ENCODE measurements around the gene ALG9. TPM values are rescaled to one million over a fixed set of nuclear protein-coding genes. Genes with fewer than 3 reads are reported as not detected.
"Not testable (repeated sequence)": the region's sequence is repeated elsewhere in the genome, so short reads cannot be mapped to it uniquely, and the experiment has no call there.

The ALG9 gene
- total and polyA plus RNA-seq, 2 donors (not counting 3 experiments of a cell fraction or from before 2014, with no cell fraction given): 29.1 to 29.4 TPM

DNA sequence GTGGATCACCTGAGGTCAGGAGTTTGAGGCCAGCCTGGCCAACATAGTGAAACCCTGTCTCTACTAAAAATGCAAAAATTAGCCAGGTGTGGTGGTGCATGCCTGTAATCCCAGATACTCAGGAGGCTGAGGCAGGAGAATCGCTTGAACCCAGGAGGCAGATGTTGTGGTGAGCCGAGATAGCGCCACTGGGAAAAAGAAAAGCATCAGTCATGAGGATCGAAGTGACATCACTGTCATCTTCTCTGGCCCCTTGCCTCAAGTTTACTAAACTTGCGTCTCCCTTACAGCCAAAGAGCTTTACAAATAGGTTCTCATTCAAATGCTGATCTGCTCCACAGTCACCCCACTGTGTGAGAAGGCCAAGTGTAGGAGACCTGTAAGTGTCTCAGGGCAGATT lies 100.2 kb downstream of the ALG9 start:
- H3K27me3 ChIP-seq (ENCODE audit: control insufficient read depth in 2 of 2, insufficient read depth in 2 of 2, low read length in 2 of 2); H2AFZ ChIP-seq (ENCODE audit: low read depth, low read length); DNase-seq (ENCODE audit: low read depth, low spot score); H3K79me2 ChIP-seq (ENCODE audit: control insufficient read depth, insufficient read depth, low read length); H3K36me3 ChIP-seq (ENCODE audit: control insufficient read depth in 2 of 2, extremely low read depth in 1 of 2, insufficient read depth in 2 of 2, low read length in 2 of 2); H3K9me1 ChIP-seq (replicated peaks; ENCODE audit: control insufficient read depth, extremely low read depth, insufficient read depth, low read length); H4K20me1 ChIP-seq (replicated peaks; ENCODE audit: control insufficient read depth, extremely low read depth, insufficient read depth, low read length); H3K9me3 ChIP-seq (replicated peaks; ENCODE audit: control insufficient read depth, insufficient read depth, low read length); H3K4me3 ChIP-seq (replicated peaks in 1 of 3; ENCODE audit: insufficient read depth in 1 of 3, low read depth in 1 of 3, low read length in 3 of 3); H3K27ac ChIP-seq (ENCODE audit: insufficient read depth, low read depth, low read length); FAIRE-seq; H3K9ac ChIP-seq (replicated peaks; ENCODE audit: extremely low read depth, insufficient read depth, low read length); H3K4me1 ChIP-seq (ENCODE audit: control insufficient read depth, extremely low read depth, insufficient read depth, low read length); intact Hi-C loops (cut with micrococcal nuclease); H3K4me2 ChIP-seq (ENCODE audit: insufficient read depth, low read length); dilution Hi-C loops (cut with MboI; ENCODE audit: extremely low pct_ligation_motif_present, low sequenced_read_pairs); POLR2A ChIA-PET; BruUV-seq (replicated peaks): not testable (repeated sequence)
- CTCF ChIA-PET: interaction anchor here (1.0 to 1.5 kb wide), 2 partner anchors 8 to 167 kb away, joined by 4 to 8 read pairs; no protein-coding TSS in a partner anchor

DNA sequence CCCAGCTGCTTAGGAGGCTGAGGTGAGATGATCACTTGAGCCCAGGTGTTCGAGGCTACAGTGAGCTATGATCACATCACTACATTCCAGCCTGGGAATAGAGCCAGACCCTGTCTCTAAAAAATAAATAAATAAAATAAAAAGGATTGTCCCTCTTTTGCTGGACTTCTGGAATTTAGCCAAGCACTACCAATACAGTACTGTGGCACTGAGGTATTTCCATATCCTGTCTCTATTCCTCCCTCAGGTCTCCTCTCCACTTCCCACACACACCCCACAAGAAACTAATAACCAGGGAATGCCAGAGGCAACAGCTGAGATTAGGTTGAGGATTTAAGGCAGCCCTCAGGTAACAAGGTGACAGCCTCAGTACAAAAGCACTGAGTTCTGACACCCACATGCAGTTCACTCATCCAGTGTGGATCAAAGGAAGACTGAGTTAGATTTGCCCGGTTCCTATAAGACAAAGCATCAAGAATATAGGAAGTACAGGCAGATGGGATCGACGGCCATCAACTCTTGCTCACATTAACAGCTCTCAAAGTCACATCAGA lies 100.7 kb downstream of the ALG9 start:
- no peaks in the 10 kb centered on the region for H3K9me3 ChIP-seq (replicated peaks; ENCODE audit: control insufficient read depth, insufficient read depth, low read length)
- no peak for DNase-seq (ENCODE audit: low read depth, low spot score)
- peaks cover under 1% of the 10 kb centered on the region for H3K79me2 ChIP-seq (ENCODE audit: control insufficient read depth, insufficient read depth, low read length)
- POLR2A ChIA-PET: no interaction called here
- H3K27me3 ChIP-seq (ENCODE audit: control insufficient read depth in 2 of 2, insufficient read depth in 2 of 2, low read length in 2 of 2): no peaks in the 10 kb centered on the region
- no peaks in the 10 kb centered on the region for H3K36me3 ChIP-seq (ENCODE audit: control insufficient read depth in 2 of 2, extremely low read depth in 1 of 2, insufficient read depth in 2 of 2, low read length in 2 of 2)
- no peak overlapping the region for H3K27ac ChIP-seq (ENCODE audit: insufficient read depth, low read depth, low read length)
- peaks cover 6% of the 10 kb centered on the region for H3K4me1 ChIP-seq (ENCODE audit: control insufficient read depth, extremely low read depth, insufficient read depth, low read length)
- BruUV-seq (replicated peaks): no TSS peak
- no peak overlapping the region for H3K4me2 ChIP-seq (ENCODE audit: insufficient read depth, low read length)
- FAIRE-seq: no peak
- H2AFZ ChIP-seq (ENCODE audit: low read depth, low read length): no peak overlapping the region
- H3K4me3 ChIP-seq (replicated peaks in 1 of 3; ENCODE audit: insufficient read depth in 1 of 3, low read depth in 1 of 3, low read length in 3 of 3): no peak overlapping the region
- no peak overlapping the region for H3K9ac ChIP-seq (replicated peaks; ENCODE audit: extremely low read depth, insufficient read depth, low read length)
- no peaks in the 10 kb centered on the region for H3K9me1 ChIP-seq (replicated peaks; ENCODE audit: control insufficient read depth, extremely low read depth, insufficient read depth, low read length)
- dilution Hi-C loops (cut with MboI; ENCODE audit: extremely low pct_ligation_motif_present, low sequenced_read_pairs): no loop called here
- no peaks in the 10 kb centered on the region for H4K20me1 ChIP-seq (replicated peaks; ENCODE audit: control insufficient read depth, extremely low read depth, insufficient read depth, low read length)
- intact Hi-C loops (cut with micrococcal nuclease): no loop called here
- CTCF ChIA-PET: interaction anchor here (1.0 to 1.5 kb wide), 2 partner anchors 9 to 166 kb away, joined by 4 to 8 read pairs; no protein-coding TSS in a partner anchor
- no peak for TF ChIP-seq MYC (IDR thresholded peaks at IDR 0.05; ENCODE audit: low read depth, low read length)
- no peak for TF ChIP-seq POLR2A (IDR thresholded peaks at IDR 0.05; ENCODE audit: low read depth, low read length)
- no peak for TF ChIP-seq JUN (IDR thresholded peaks at IDR 0.05; ENCODE audit: borderline replicate concordance, insufficient read depth, insufficient read length, low read depth)
- no peak for TF ChIP-seq FOS (IDR thresholded peaks at IDR 0.05; ENCODE audit: borderline replicate concordance, insufficient read depth, low read length)
- no peak for TF ChIP-seq POLR2AphosphoS5 (IDR thresholded peaks at IDR 0.05; ENCODE audit: insufficient read depth, low read depth, low read length)
- TF ChIP-seq, protein P1, sequence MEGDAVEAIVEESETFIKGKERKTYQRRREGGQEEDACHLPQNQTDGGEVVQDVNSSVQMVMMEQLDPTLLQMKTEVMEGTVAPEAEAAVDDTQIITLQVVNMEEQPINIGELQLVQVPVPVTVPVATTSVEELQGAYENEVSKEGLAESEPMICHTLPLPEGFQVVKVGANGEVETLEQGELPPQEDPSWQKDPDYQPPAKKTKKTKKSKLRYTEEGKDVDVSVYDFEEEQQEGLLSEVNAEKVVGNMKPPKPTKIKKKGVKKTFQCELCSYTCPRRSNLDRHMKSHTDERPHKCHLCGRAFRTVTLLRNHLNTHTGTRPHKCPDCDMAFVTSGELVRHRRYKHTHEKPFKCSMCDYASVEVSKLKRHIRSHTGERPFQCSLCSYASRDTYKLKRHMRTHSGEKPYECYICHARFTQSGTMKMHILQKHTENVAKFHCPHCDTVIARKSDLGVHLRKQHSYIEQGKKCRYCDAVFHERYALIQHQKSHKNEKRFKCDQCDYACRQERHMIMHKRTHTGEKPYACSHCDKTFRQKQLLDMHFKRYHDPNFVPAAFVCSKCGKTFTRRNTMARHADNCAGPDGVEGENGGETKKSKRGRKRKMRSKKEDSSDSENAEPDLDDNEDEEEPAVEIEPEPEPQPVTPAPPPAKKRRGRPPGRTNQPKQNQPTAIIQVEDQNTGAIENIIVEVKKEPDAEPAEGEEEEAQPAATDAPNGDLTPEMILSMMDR (IDR thresholded peaks at IDR 0.05; ENCODE audit: extremely low read depth in 1 of 2, insufficient read depth in 1 of 2, low read depth in 1 of 2, low read length in 2 of 2): no peak
- TF ChIP-seq EZH2 (IDR thresholded peaks at IDR 0.05; ENCODE audit: borderline replicate concordance, low read depth, low read length, severe bottlenecking): no peak
- no peak for TF ChIP-seq GATA2 (IDR thresholded peaks at IDR 0.05; ENCODE audit: insufficient read depth, insufficient read length, low read depth, low read length)
- TF ChIP-seq, protein P2, sequence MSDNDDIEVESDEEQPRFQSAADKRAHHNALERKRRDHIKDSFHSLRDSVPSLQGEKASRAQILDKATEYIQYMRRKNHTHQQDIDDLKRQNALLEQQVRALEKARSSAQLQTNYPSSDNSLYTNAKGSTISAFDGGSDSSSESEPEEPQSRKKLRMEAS (IDR thresholded peaks at IDR 0.05; ENCODE audit: insufficient read depth, insufficient read length): no peak

Data from endothelial cell of umbilical vein (primary cell).